Adrenal gland (tissue), 12 donors: ENCODE results near the gene PLEKHN1. TPM values are rescaled to one million over a fixed set of nuclear protein-coding genes. Genes with fewer than 3 reads are reported as not detected.

Experiments used
- polyA plus RNA-seq, 3 donors: library from polyadenylated mRNA; stranded (reverse); fragments of 200-250 nt in 2 of 3; fragments of 350-450 nt in 1 of 3; fragmentation: Illumina TruSeq in 1 of 3; extraction: RNeasy Lipid Tissue Mini Kit (QIAGEN cat#74804) in 1 of 3; gene quantifications; one replicate each; pipeline ENCODE4 v1.2.3, GENCODE V29; 2013 to 2014
- small RNA-seq, 2 donors: library from RNA; depleted of rRNA; stranded (forward); fragments of <200 nt; gene quantifications; one replicate each; pipeline ENCODE3, GENCODE V24; 2016
- total RNA-seq, 9 donors: library from RNA; depleted of rRNA in 4 of 9; stranded (reverse); fragments of >200 nt in 4 of 9; fragments of 120-200 nt in 1 of 9; fragmentation: NEBNext Ultra II Directional in 1 of 9; extraction: Animal tissue kit (Norgen Biotek cat#: 25700) in 1 of 9; gene quantifications; one replicate each; pipeline versions ENCODE4 v1.1.0 to v1.2.4, GENCODE V29; 2013 to 2023
- donor health status: healthy with polysubstance abuse.
- donor health status: Bipolar disorder and iron deficiency.
- donor health status: DM: yes; HTN: yes; CAD: no.
- donor health status: DM: no; HTN: no; CAD: no.
- donor health status: DM: no; HTN: no; CAD: no.
- donor health status: DM: yes; HTN: yes; CAD: no.

PLEKHN1 gene
- total and polyA plus RNA-seq, 12 donors: 0.05 to 10.5 (median 1.3) TPM; not detected in 3

Small RNA genes within 50 kb of the gene (small RNA-seq; reads per million reads assigned to genes)
- 0 reads per million in 2 donors for gene AL645608.3

Other genes with a start within 250 kb of the PLEKHN1 start
- gene SAMD11, start 42.6 kb upstream of the PLEKHN1 start, total RNA-seq: 10 to 100 TPM in 7 of 9 donors, 1 to 10 TPM in 2; 1.8 to 30.8 (median 16.6) TPM
- gene SAMD11, start 42.6 kb upstream of the PLEKHN1 start, polyA plus RNA-seq: 10 to 100 TPM in 2 of 3 donors, 1 to 10 TPM in 1; 2.5 to 96.6 (median 32.7) TPM
- gene NOC2L, start 7.2 kb upstream of the PLEKHN1 start, total RNA-seq: 10 to 100 TPM; 22.4 to 58.9 (median 43.6) TPM
- gene NOC2L, start 7.2 kb upstream of the PLEKHN1 start, polyA plus RNA-seq: 10 to 100 TPM; 39.2 to 97.7 (median 64.9) TPM
- 10 to 100 TPM in 1 of 9 donors, 1 to 10 TPM in 8; 1.4 to 15.9 (median 6.1) TPM for gene KLHL17, start 5.9 kb upstream of the PLEKHN1 start, total RNA-seq
- 10 to 100 TPM in 2 of 3 donors, under 1 TPM in 1; 0.73 to 38.8 (median 25.4) TPM for gene KLHL17, start 5.9 kb upstream of the PLEKHN1 start, polyA plus RNA-seq
- under 1 TPM in 5 of 9 donors, not detected in 4; 0.13 to 0.28 (median 0.14) TPM for gene PERM1, start 15.6 kb downstream of the PLEKHN1 start, total RNA-seq
- under 1 TPM in 2 of 3 donors, not detected in 1; 0.40 to 0.88 TPM for gene PERM1, start 15.6 kb downstream of the PLEKHN1 start, polyA plus RNA-seq
- gene HES4, start 33.6 kb downstream of the PLEKHN1 start, total RNA-seq: 10 to 100 TPM in 1 of 9 donors, 1 to 10 TPM in 8; 3.1 to 14.5 (median 6.3) TPM
- 10 to 100 TPM in 2 of 3 donors, not detected in 1; 27.3 to 29.8 TPM for gene HES4, start 33.6 kb downstream of the PLEKHN1 start, polyA plus RNA-seq
- 10 to 100 TPM; 11.5 to 58.1 (median 22.9) TPM for gene ISG15, start 47.0 kb downstream of the PLEKHN1 start, total RNA-seq
- 100 to 1,000 TPM in 2 of 3 donors, 1 to 10 TPM in 1; 1.7 to 308 (median 220) TPM for gene ISG15, start 47.0 kb downstream of the PLEKHN1 start, polyA plus RNA-seq
- 10 to 100 TPM in 6 of 9 donors, 1 to 10 TPM in 3; 3.4 to 20.5 (median 13.0) TPM for gene AGRN, start 53.6 kb downstream of the PLEKHN1 start, total RNA-seq
- 10 to 100 TPM in 2 of 3 donors, 1 to 10 TPM in 1; 2.2 to 27.8 (median 10.2) TPM for gene AGRN, start 53.6 kb downstream of the PLEKHN1 start, polyA plus RNA-seq
- gene RNF223, start 107.8 kb downstream of the PLEKHN1 start, total RNA-seq: not detected
- under 1 TPM in 1 of 3 donors, not detected in 2; 0.03 TPM for gene RNF223, start 107.8 kb downstream of the PLEKHN1 start, polyA plus RNA-seq
- gene C1orf159, start 149.6 kb downstream of the PLEKHN1 start, total RNA-seq: 10 to 100 TPM in 5 of 9 donors, 1 to 10 TPM in 4; 5.4 to 17.3 (median 11.0) TPM
- 10 to 100 TPM in 2 of 3 donors, under 1 TPM in 1; 0.55 to 54.3 (median 25.5) TPM for gene C1orf159, start 149.6 kb downstream of the PLEKHN1 start, polyA plus RNA-seq
- gene TTLL10, start 207.4 kb downstream of the PLEKHN1 start, total RNA-seq: not detected
- under 1 TPM in 2 of 3 donors, not detected in 1; 0.32 to 0.44 TPM for gene TTLL10, start 207.4 kb downstream of the PLEKHN1 start, polyA plus RNA-seq
- under 1 TPM in 3 of 9 donors, not detected in 6; 0.27 to 0.90 (median 0.39) TPM for gene TNFRSF18, start 240.1 kb downstream of the PLEKHN1 start, total RNA-seq
- 1 to 10 TPM in 1 of 3 donors, under 1 TPM in 1, not detected in 1; 0.64 to 1.5 TPM for gene TNFRSF18, start 240.1 kb downstream of the PLEKHN1 start, polyA plus RNA-seq
- 1 to 10 TPM in 4 of 9 donors, under 1 TPM in 4, not detected in 1; 0.32 to 2.7 (median 0.94) TPM for gene TNFRSF4, start 247.7 kb downstream of the PLEKHN1 start, total RNA-seq
- gene TNFRSF4, start 247.7 kb downstream of the PLEKHN1 start, polyA plus RNA-seq: 1 to 10 TPM in 2 of 3 donors, not detected in 1; 4.7 to 6.9 TPM